ENCODE results near the gene TEX36. TPM values are rescaled to one million over a fixed set of nuclear protein-coding genes. Genes with fewer than 3 reads are reported as not detected.

The TEX36 gene
- total RNA-seq, 1 experiment from 2014 or later: not detected

GRCh38 chr10:125684581-125684980, 1.6 kb upstream of the TEX36 start:
- H3K4me3 ChIP-seq (ENCODE audit: low read depth in 2 of 2, low read length in 2 of 2): no peak overlapping the region
- H3K27me3 ChIP-seq (ENCODE audit: control insufficient read depth, insufficient read depth, low read length): no peaks in the 10 kb centered on the region; the same call in 1 of the 2 replicates
- ChIA-PET CTCF (no interaction called here), POLR2A (no interaction called here)
- H3K27ac ChIP-seq (ENCODE audit: low read length): no peak overlapping the region
- H3K9me3 ChIP-seq (ENCODE audit: control insufficient read depth, insufficient read depth, low read depth, low read length): no peaks in the 10 kb centered on the region
- TF ChIP-seq, protein P1, sequence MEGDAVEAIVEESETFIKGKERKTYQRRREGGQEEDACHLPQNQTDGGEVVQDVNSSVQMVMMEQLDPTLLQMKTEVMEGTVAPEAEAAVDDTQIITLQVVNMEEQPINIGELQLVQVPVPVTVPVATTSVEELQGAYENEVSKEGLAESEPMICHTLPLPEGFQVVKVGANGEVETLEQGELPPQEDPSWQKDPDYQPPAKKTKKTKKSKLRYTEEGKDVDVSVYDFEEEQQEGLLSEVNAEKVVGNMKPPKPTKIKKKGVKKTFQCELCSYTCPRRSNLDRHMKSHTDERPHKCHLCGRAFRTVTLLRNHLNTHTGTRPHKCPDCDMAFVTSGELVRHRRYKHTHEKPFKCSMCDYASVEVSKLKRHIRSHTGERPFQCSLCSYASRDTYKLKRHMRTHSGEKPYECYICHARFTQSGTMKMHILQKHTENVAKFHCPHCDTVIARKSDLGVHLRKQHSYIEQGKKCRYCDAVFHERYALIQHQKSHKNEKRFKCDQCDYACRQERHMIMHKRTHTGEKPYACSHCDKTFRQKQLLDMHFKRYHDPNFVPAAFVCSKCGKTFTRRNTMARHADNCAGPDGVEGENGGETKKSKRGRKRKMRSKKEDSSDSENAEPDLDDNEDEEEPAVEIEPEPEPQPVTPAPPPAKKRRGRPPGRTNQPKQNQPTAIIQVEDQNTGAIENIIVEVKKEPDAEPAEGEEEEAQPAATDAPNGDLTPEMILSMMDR (IDR thresholded peaks at IDR 0.05): no peak
- TF ChIP-seq, protein P2, sequence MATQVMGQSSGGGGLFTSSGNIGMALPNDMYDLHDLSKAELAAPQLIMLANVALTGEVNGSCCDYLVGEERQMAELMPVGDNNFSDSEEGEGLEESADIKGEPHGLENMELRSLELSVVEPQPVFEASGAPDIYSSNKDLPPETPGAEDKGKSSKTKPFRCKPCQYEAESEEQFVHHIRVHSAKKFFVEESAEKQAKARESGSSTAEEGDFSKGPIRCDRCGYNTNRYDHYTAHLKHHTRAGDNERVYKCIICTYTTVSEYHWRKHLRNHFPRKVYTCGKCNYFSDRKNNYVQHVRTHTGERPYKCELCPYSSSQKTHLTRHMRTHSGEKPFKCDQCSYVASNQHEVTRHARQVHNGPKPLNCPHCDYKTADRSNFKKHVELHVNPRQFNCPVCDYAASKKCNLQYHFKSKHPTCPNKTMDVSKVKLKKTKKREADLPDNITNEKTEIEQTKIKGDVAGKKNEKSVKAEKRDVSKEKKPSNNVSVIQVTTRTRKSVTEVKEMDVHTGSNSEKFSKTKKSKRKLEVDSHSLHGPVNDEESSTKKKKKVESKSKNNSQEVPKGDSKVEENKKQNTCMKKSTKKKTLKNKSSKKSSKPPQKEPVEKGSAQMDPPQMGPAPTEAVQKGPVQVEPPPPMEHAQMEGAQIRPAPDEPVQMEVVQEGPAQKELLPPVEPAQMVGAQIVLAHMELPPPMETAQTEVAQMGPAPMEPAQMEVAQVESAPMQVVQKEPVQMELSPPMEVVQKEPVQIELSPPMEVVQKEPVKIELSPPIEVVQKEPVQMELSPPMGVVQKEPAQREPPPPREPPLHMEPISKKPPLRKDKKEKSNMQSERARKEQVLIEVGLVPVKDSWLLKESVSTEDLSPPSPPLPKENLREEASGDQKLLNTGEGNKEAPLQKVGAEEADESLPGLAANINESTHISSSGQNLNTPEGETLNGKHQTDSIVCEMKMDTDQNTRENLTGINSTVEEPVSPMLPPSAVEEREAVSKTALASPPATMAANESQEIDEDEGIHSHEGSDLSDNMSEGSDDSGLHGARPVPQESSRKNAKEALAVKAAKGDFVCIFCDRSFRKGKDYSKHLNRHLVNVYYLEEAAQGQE (IDR thresholded peaks at IDR 0.05; ENCODE audit: insufficient read depth in 1 of 2, low read depth in 2 of 2, low read length in 1 of 2): no peak
- TF ChIP-seq SIN3A (IDR thresholded peaks at IDR 0.05; ENCODE audit: borderline replicate concordance, insufficient read depth, low read depth, low read length) (no peak), TCF7L2 (IDR thresholded peaks at IDR 0.05; ENCODE audit: low read depth, low read length) (no peak), POLR2AphosphoS5 (IDR thresholded peaks at IDR 0.05; ENCODE audit: low read depth, low read length) (no peak)
- ATAC-seq (no peak), DNase-seq (ENCODE audit: low read depth, low spot score) (no peak)
- H3K4me1 ChIP-seq (ENCODE audit: control insufficient read depth, insufficient read depth, low read length): no peaks in the 10 kb centered on the region
- in situ Hi-C loops (cut with HindIII; ENCODE audit: low pct_unique_long_range_greater_than_20kb, low sequenced_read_pairs) (no loop called here), intact Hi-C loops (cut with micrococcal nuclease; ENCODE audit: unreplicated experiment) (no loop called here)
- no peaks in the 10 kb centered on the region for H3K36me3 ChIP-seq (ENCODE audit: control insufficient read depth, insufficient read depth, low read length)
- BruUV-seq (replicated peaks): no TSS peak

GRCh38 chr10:125683821-125684220, 858 bp upstream of the TEX36 start:
- Histone ChIP-seq H3K4me3 (ENCODE audit: low read depth in 2 of 2, low read length in 2 of 2) (no peak overlapping the region), H3K9me3 (ENCODE audit: control insufficient read depth, insufficient read depth, low read depth, low read length) (no peaks in the 10 kb centered on the region), H3K27me3 (ENCODE audit: control insufficient read depth, insufficient read depth, low read length) (no peaks in the 10 kb centered on the region; the same call in 1 of the 2 replicates), H3K36me3 (ENCODE audit: control insufficient read depth, insufficient read depth, low read length) (no peaks in the 10 kb centered on the region), H3K4me1 (ENCODE audit: control insufficient read depth, insufficient read depth, low read length) (no peaks in the 10 kb centered on the region), H3K27ac (ENCODE audit: low read length) (no peak overlapping the region)
- DNase-seq (ENCODE audit: low read depth, low spot score) (no peak), ATAC-seq (no peak)
- BruUV-seq (replicated peaks): no TSS peak
- ChIA-PET CTCF (no interaction called here), POLR2A (no interaction called here)
- in situ Hi-C loops (cut with HindIII; ENCODE audit: low pct_unique_long_range_greater_than_20kb, low sequenced_read_pairs) (no loop called here), intact Hi-C loops (cut with micrococcal nuclease; ENCODE audit: unreplicated experiment) (no loop called here)
- no peak for TF ChIP-seq TCF7L2 (IDR thresholded peaks at IDR 0.05; ENCODE audit: low read depth, low read length)

DNA sequence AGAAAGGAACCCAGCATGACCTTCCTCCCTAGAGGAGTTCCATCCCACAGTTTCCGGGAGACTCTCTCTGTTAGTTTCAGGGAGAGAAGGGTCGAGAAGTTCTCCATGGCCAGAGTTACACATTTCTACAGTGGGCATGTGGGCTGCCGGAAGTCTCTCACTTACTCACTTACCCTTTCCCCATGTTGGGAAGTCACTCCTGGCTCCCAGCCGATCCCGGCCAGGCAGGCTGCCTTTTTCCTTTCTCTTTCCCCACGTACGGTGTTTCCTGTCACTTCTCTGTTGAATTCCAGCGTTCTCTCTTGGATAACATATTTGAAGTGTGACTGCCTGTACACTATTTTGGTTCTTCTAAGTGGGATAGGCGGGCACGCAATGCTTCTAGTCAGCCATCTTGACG, 3.5 kb downstream of the TEX36 start:
- H3K4me3 ChIP-seq (ENCODE audit: low read depth in 2 of 2, low read length in 2 of 2): no peak overlapping the region
- POLR2A ChIA-PET: no interaction called here
- ATAC-seq (no peak), DNase-seq (ENCODE audit: low read depth, low spot score) (no peak)
- in situ Hi-C loops (cut with HindIII; ENCODE audit: low pct_unique_long_range_greater_than_20kb, low sequenced_read_pairs) (no loop called here), intact Hi-C loops (cut with micrococcal nuclease; ENCODE audit: unreplicated experiment) (no loop called here)
- no peak overlapping the region for H3K27ac ChIP-seq (ENCODE audit: low read length)
- TF ChIP-seq, protein P1 (IDR thresholded peaks at IDR 0.05): no peak
- TF ChIP-seq, protein P2 (IDR thresholded peaks at IDR 0.05; ENCODE audit: insufficient read depth in 1 of 2, low read depth in 2 of 2, low read length in 1 of 2): no peak
- TF ChIP-seq TCF7L2 (IDR thresholded peaks at IDR 0.05; ENCODE audit: low read depth, low read length): no peak
- TF ChIP-seq SIN3A (IDR thresholded peaks at IDR 0.05; ENCODE audit: borderline replicate concordance, insufficient read depth, low read depth, low read length): no peak
- TF ChIP-seq POLR2AphosphoS5 (IDR thresholded peaks at IDR 0.05; ENCODE audit: low read depth, low read length): no peak
- no TSS peak for BruUV-seq (replicated peaks)
- CTCF ChIA-PET: no interaction called here
- H3K9me3 ChIP-seq (ENCODE audit: control insufficient read depth, insufficient read depth, low read depth, low read length): no peaks in the 10 kb centered on the region; the same call in 1 of the 2 replicates
- H3K4me1 ChIP-seq (ENCODE audit: control insufficient read depth, insufficient read depth, low read length): no peaks in the 10 kb centered on the region
- H3K27me3 ChIP-seq (ENCODE audit: control insufficient read depth, insufficient read depth, low read length): no peaks in the 10 kb centered on the region; the same call in 1 of the 2 replicates
- no peaks in the 10 kb centered on the region for H3K36me3 ChIP-seq (ENCODE audit: control insufficient read depth, insufficient read depth, low read length)
